OCI-LY3 (cell line): ENCODE measurements around the gene ERBB4.

Experiments
- H2AFZ ChIP-seq: fragments of 200-600, 300-600 bp; shearing (Covaris generic); 2 replicates; pipeline ENCODE4 v1.6.0; 2014; ENCODE audit warnings: antibody characterized with exemption, low read depth, low read length
- H3K27ac ChIP-seq: fragments of 200-600, 300-600 bp; sonication (generic); 2 replicates; pipeline ENCODE4 v1.5.1; 2014; ENCODE audit warnings: mild to moderate bottlenecking, low read length, moderate library complexity, mixed read lengths
- H3K27me3 ChIP-seq: fragments of 200-600, 300-600 bp; sonication (generic); 2 replicates; pipeline ENCODE4 v1.6.1; 2014; ENCODE audit warnings: low read depth, low read length, mixed read lengths
- H3K36me3 ChIP-seq: fragments of 200-600, 300-600 bp; sonication (generic); replicated peaks from 2 replicates; pipeline ENCODE3; 2014; ENCODE audit warnings: low read depth, low read length, mixed read lengths
- H3K4me1 ChIP-seq: fragments of 300-600, 200-600 bp; sonication (generic); 2 replicates; pipeline ENCODE4 v1.6.1; 2014; ENCODE audit warnings: low read length, mixed read lengths
- H3K4me2 ChIP-seq: fragments of 200-600, 300-600 bp; sonication (generic); 2 replicates; pipeline ENCODE4 v1.6.1; 2014; ENCODE audit warnings: low read length, mixed read lengths
- H3K4me3 ChIP-seq: fragments of 300-600, 200-600 bp; sonication (generic); 2 replicates; pipeline ENCODE4 v1.5.1; 2014; ENCODE audit warnings: antibody characterized with exemption, mild to moderate bottlenecking, low read length, moderate library complexity
- H3K79me2 ChIP-seq: fragments of 300-600, 200-600 bp; shearing (Covaris generic); 2 replicates; pipeline ENCODE4 v1.6.1; 2014; ENCODE audit warnings: mild to moderate bottlenecking, low read length, mixed read lengths
- H3K9ac ChIP-seq: fragments of 300-600, 200-600 bp; shearing (Covaris generic); 2 replicates; pipeline ENCODE4 v1.6.0; 2014; ENCODE audit warnings: mild to moderate bottlenecking, low read length, moderate library complexity
- H3K9me3 ChIP-seq: fragments of 200-600, 300-600 bp; shearing (Covaris generic); 2 replicates; pipeline ENCODE4 v1.6.1; 2014; ENCODE audit warnings: low read length, mixed read lengths; ENCODE audit not compliant: insufficient read depth
- H4K20me1 ChIP-seq: fragments of 200-600, 300-600 bp; sonication (generic); 2 replicates; pipeline ENCODE4 v1.6.1; 2016; ENCODE audit warnings: low read length, mixed read lengths; ENCODE audit not compliant: insufficient read depth
- EZH2phosphoT487 ChIP-seq: fragments of 200-600 bp; shearing (Covaris generic); IDR thresholded peaks from 2 replicates; pipeline ENCODE4 v1.6.1; 2018; ENCODE audit warnings: antibody characterized with exemption, mixed run types, low read depth
- TF ChIP-seq, protein P1 (sequence below): fragments of 200-600, 300-600 bp; sonication (generic); IDR thresholded peaks from 2 replicates; pipeline ENCODE4 v1.5.1; 2014; ENCODE audit warnings: antibody characterized with exemption, low read length, low read depth

The ERBB4 gene

DNA sequence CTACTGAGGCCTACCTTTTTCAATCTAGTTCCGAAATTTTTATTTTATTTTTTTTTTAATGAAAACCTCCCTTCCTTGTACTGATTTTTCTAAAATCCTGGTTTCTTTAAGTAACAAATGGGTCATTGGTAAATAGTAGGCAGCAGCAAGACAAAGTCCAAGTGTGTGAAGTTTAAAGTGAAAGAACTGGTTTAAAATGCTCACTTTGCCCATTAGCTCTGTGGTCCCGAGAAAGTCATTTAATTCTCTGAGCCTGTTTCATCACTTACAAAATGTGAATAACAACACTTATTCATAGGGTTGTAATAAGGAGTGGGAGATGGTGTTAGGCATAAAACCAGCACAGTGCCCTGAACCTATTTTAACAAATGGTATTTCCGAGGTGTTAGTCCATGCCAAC is 426.2 kb downstream of the ERBB4 start:
- Histone ChIP-seq H3K36me3 (no peaks in the 10 kb centered on the region), H3K27ac (no peak overlapping the region), H3K9ac (no peak overlapping the region), H3K4me1 (no peaks in the 10 kb centered on the region), H3K27me3 (no peaks in the 10 kb centered on the region), H3K4me3 (no peak overlapping the region), H4K20me1 (no peaks in the 10 kb centered on the region), H3K9me3 (no peaks in the 10 kb centered on the region), H2AFZ (peak overlapping the region; percentile 79), H3K79me2 (no peaks in the 10 kb centered on the region), H3K4me2 (no peak overlapping the region)
- TF ChIP-seq EZH2phosphoT487, result no peak
- TF ChIP-seq, protein P1, sequence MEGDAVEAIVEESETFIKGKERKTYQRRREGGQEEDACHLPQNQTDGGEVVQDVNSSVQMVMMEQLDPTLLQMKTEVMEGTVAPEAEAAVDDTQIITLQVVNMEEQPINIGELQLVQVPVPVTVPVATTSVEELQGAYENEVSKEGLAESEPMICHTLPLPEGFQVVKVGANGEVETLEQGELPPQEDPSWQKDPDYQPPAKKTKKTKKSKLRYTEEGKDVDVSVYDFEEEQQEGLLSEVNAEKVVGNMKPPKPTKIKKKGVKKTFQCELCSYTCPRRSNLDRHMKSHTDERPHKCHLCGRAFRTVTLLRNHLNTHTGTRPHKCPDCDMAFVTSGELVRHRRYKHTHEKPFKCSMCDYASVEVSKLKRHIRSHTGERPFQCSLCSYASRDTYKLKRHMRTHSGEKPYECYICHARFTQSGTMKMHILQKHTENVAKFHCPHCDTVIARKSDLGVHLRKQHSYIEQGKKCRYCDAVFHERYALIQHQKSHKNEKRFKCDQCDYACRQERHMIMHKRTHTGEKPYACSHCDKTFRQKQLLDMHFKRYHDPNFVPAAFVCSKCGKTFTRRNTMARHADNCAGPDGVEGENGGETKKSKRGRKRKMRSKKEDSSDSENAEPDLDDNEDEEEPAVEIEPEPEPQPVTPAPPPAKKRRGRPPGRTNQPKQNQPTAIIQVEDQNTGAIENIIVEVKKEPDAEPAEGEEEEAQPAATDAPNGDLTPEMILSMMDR, result no peak

DNA sequence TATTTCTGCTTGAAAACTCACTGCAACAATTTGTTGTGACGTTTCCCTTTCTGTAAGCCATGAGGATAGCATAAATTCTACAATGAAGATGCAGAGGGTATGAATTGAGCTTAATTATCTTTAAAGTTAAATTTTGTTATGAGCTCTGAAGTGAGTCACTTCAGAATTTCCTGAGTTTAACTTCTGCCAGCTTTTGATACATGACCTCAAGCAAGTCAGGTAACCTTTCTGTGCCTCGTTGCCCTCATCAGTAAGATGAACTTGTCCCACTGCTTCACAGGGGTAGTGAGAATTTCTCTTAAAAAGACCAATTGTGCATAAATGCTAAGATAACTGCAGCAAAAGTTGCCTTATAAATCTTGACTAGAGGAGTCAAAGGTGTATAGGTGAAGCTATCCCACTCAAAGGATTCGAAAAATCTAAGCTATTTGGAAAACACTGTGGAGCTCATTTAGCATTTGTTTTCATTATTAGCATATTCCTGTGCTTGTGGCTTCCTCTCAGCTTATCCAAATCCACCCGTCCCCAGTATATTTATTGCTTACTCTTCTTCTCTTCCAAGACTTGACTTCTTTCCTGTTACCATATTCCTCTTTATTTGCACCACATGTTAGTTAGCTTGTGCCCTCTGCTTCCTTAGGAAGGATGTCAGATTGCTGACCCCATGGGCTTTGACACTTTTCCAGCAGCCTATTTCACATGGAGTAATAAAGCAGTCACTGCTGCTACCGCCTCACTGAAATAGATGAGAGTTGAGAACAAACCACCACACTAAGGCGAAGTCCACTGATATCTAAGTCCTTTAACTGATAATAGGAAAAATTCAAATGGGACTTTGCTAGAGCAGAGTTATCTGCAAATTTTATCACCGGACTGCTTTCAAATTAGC is 428.6 kb downstream of the ERBB4 start:
- 0 out of 2 replicates have a peak, but pooled peaks cover 2% of the 10 kb centered on the region for H3K9me3 ChIP-seq
- no peak overlapping the region for H3K4me2 ChIP-seq
- H4K20me1 ChIP-seq, result no peaks in the 10 kb centered on the region
- no peak overlapping the region for H2AFZ ChIP-seq
- H3K27ac ChIP-seq, result no peak overlapping the region
- no peaks in the 10 kb centered on the region for H3K27me3 ChIP-seq
- H3K79me2 ChIP-seq, result no peaks in the 10 kb centered on the region
- no peak overlapping the region for H3K9ac ChIP-seq
- H3K36me3 ChIP-seq, result no peaks in the 10 kb centered on the region
- no peaks in the 10 kb centered on the region for H3K4me1 ChIP-seq
- no peak overlapping the region for H3K4me3 ChIP-seq
- TF ChIP-seq EZH2phosphoT487, result no peak
- TF ChIP-seq, protein P1, result no peak

- Histone ChIP-seq H3K4me3 (no peak overlapping the region), H3K27me3 (no peaks in the 10 kb centered on the region), H3K4me1 (no peaks in the 10 kb centered on the region), H2AFZ (no peak overlapping the region), H3K9ac (no peak overlapping the region), H3K36me3 (no peaks in the 10 kb centered on the region), H4K20me1 (no peaks in the 10 kb centered on the region), H3K79me2 (no peaks in the 10 kb centered on the region), H3K9me3 (0 out of 2 replicates have a peak, but pooled peaks cover 2% of the 10 kb centered on the region), H3K4me2 (no peak overlapping the region), H3K27ac (no peak overlapping the region)
- TF ChIP-seq, protein P1, result no peak
- TF ChIP-seq EZH2phosphoT487, result no peak
Observed at GRCh38 chr2:212109217-212109616, 429.4 kb downstream of the ERBB4 start.

- no peaks in the 10 kb centered on the region for H3K36me3 ChIP-seq
- H3K4me3 ChIP-seq, result no peak overlapping the region
- no peak overlapping the region for H3K9ac ChIP-seq
- H3K27ac ChIP-seq, result no peak overlapping the region
- no peak overlapping the region for H3K4me2 ChIP-seq
- TF ChIP-seq, protein P1, result no peak
- TF ChIP-seq EZH2phosphoT487, result no peak
- no peaks in the 10 kb centered on the region for H3K79me2 ChIP-seq
- no peak overlapping the region for H2AFZ ChIP-seq
- no peaks in the 10 kb centered on the region for H4K20me1 ChIP-seq
- no peaks in the 10 kb centered on the region for H3K4me1 ChIP-seq
- no peaks in the 10 kb centered on the region for H3K27me3 ChIP-seq
- H3K9me3 ChIP-seq, result 0 out of 2 replicates have a peak, but pooled peaks cover 2% of the 10 kb centered on the region
Observed at GRCh38 chr2:212107989-212108388, 430.6 kb downstream of the ERBB4 start.
